Measurements from ENCODE around the gene FOXP1.
A peak's percentile ranks its signal among the peaks of the same experiment; 100 is the strongest.

FOXP1 gene

GRCh38 chr3:71089271-71089847 lies 494.2 kb downstream of the FOXP1 start:
- peak overlapping the region; percentile 36 for H3K4me3 ChIP-seq (ENCODE audit: low read length)
- H3K79me2 ChIP-seq (ENCODE audit: low read length): peaks cover 90% of the 10 kb centered on the region
- H3K27ac ChIP-seq (ENCODE audit: low read length): peak overlapping the region; percentile 93
- H4K20me1 ChIP-seq (ENCODE audit: insufficient read depth, low read length): no peaks in the 10 kb centered on the region
- H2AFZ ChIP-seq (ENCODE audit: low read depth, low read length): no peak overlapping the region
- peaks cover 94% of the 10 kb centered on the region for H3K4me1 ChIP-seq (ENCODE audit: low read length)
- peak overlapping the region; percentile 62 for H3K4me2 ChIP-seq (ENCODE audit: low read length)
- H3K36me3 ChIP-seq (replicated peaks; ENCODE audit: low read depth, low read length): peaks cover 21% of the 10 kb centered on the region
- H3K9ac ChIP-seq (ENCODE audit: low read length): peak overlapping the region; percentile 77
- TF ChIP-seq, protein P1, sequence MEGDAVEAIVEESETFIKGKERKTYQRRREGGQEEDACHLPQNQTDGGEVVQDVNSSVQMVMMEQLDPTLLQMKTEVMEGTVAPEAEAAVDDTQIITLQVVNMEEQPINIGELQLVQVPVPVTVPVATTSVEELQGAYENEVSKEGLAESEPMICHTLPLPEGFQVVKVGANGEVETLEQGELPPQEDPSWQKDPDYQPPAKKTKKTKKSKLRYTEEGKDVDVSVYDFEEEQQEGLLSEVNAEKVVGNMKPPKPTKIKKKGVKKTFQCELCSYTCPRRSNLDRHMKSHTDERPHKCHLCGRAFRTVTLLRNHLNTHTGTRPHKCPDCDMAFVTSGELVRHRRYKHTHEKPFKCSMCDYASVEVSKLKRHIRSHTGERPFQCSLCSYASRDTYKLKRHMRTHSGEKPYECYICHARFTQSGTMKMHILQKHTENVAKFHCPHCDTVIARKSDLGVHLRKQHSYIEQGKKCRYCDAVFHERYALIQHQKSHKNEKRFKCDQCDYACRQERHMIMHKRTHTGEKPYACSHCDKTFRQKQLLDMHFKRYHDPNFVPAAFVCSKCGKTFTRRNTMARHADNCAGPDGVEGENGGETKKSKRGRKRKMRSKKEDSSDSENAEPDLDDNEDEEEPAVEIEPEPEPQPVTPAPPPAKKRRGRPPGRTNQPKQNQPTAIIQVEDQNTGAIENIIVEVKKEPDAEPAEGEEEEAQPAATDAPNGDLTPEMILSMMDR (IDR thresholded peaks at IDR 0.05; ENCODE audit: low read depth, low read length): no peak
- TF ChIP-seq EZH2phosphoT487 (IDR thresholded peaks at IDR 0.05; ENCODE audit: low read depth): no peak
- no peaks in the 10 kb centered on the region for H3K9me3 ChIP-seq (ENCODE audit: insufficient read depth, low read length)
- H3K27me3 ChIP-seq (ENCODE audit: low read depth, low read length): no peaks in the 10 kb centered on the region

DNA sequence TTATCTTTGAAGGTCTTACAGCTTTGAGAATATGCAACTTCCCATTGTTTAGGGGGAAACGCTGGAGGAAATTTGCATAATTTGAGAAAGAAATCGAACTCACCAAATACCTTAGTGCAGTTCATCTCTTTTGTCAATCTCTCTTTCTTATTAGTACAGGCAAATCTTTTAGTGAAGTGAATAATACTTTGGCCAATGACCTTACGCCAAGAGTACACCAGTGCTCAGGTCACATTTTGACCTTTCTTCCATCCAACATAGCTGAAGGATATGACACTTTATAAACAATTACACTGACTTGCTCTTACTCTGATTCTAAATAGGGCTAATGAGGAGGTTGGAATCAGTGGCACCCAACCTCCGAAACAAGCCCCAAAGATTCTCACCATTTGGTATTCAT lies 494.8 kb downstream of the FOXP1 start:
- peaks cover 21% of the 10 kb centered on the region for H3K36me3 ChIP-seq (replicated peaks; ENCODE audit: low read depth, low read length)

DNA sequence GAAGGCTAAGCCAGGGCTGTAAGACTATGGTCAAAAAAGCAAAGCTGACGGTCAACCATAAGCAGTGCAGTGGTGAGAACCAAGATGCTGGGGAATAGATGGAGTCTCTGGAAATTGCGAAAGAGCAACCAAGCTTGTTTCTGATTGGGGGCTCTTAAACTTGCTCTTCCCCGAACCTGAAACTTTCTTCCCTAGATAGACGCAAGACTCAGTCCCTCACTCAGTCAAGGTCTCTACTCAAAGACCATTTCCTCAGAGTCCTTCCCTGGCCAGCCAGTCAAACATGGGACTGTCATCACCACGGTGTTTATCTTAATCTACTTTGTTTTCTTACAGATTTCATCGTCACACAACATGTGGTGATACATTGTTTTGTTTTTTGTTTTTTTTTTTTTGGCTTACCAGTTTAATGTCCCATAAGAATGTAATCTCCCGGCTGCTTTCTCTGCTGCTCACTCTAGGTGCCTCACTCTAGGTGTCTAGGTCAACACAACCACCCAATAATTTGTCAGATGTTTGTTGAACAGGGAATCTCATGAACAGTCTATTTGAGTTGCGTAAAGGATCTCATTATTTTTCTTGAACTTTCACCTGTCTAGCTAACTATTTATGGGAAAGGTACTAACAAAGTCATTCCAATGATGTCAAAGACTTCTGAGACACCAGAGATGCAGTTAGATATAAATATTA lies 495.4 kb downstream of the FOXP1 start:
- H4K20me1 ChIP-seq (ENCODE audit: insufficient read depth, low read length): no peaks in the 10 kb centered on the region
- peaks cover 83% of the 10 kb centered on the region for H3K79me2 ChIP-seq (ENCODE audit: low read length)
- peak overlapping the region; percentile 93 for H3K27ac ChIP-seq (ENCODE audit: low read length)
- H3K4me1 ChIP-seq (ENCODE audit: low read length): peaks cover 92% of the 10 kb centered on the region
- no peaks in the 10 kb centered on the region for H3K9me3 ChIP-seq (ENCODE audit: insufficient read depth, low read length)
- no peak overlapping the region for H2AFZ ChIP-seq (ENCODE audit: low read depth, low read length)
- peak overlapping the region; percentile 62 for H3K4me2 ChIP-seq (ENCODE audit: low read length)
- peak overlapping the region; percentile 36 for H3K4me3 ChIP-seq (ENCODE audit: low read length)
- TF ChIP-seq, protein P1 (IDR thresholded peaks at IDR 0.05; ENCODE audit: low read depth, low read length): peak; percentile 13; the same call in 1 of the 2 replicates
- TF ChIP-seq EZH2phosphoT487 (IDR thresholded peaks at IDR 0.05; ENCODE audit: low read depth): no peak
- no peaks in the 10 kb centered on the region for H3K27me3 ChIP-seq (ENCODE audit: low read depth, low read length)
- H3K36me3 ChIP-seq (replicated peaks; ENCODE audit: low read depth, low read length): peaks cover 24% of the 10 kb centered on the region
- H3K9ac ChIP-seq (ENCODE audit: low read length): peak overlapping the region; percentile 77

More for the DNA sequence above, 494.8 kb downstream of the FOXP1 start:
- TF ChIP-seq EZH2phosphoT487 (IDR thresholded peaks at IDR 0.05; ENCODE audit: low read depth): no peak
- TF ChIP-seq, protein P1 (IDR thresholded peaks at IDR 0.05; ENCODE audit: low read depth, low read length): no peak
- Histone ChIP-seq H3K9me3 (ENCODE audit: insufficient read depth, low read length) (no peaks in the 10 kb centered on the region), H4K20me1 (ENCODE audit: insufficient read depth, low read length) (no peaks in the 10 kb centered on the region), H2AFZ (ENCODE audit: low read depth, low read length) (no peak overlapping the region), H3K4me3 (ENCODE audit: low read length) (peak overlapping the region; percentile 36), H3K27ac (ENCODE audit: low read length) (peak overlapping the region; percentile 93), H3K9ac (ENCODE audit: low read length) (peak overlapping the region; percentile 77), H3K4me1 (ENCODE audit: low read length) (peaks cover 92% of the 10 kb centered on the region), H3K79me2 (ENCODE audit: low read length) (peaks cover 84% of the 10 kb centered on the region), H3K4me2 (ENCODE audit: low read length) (peak overlapping the region; percentile 62), H3K27me3 (ENCODE audit: low read depth, low read length) (no peaks in the 10 kb centered on the region)

All from OCI-LY3 (cell line).